HG02870 (cell line): Measurements from ENCODE around the gene IRX2.

ENCODE experiments used
- ATAC-seq: cut with Tn5 transposase; IDR thresholded peaks from one replicate; pipeline ENCODE4 v1.9.1; 2021; ENCODE audit warnings: mild to moderate bottlenecking, moderate library complexity; ENCODE audit not compliant: unreplicated experiment

The IRX2 gene

GRCh38 chr5:2751592-2752021 lies at the start of gene IRX2:
Gene IRX2, minus strand, starts transcription at chr5:2751677. Its CDS starts 264 bp downstream, at chr5:2751413.
- ATAC-seq: no peak

DNA sequence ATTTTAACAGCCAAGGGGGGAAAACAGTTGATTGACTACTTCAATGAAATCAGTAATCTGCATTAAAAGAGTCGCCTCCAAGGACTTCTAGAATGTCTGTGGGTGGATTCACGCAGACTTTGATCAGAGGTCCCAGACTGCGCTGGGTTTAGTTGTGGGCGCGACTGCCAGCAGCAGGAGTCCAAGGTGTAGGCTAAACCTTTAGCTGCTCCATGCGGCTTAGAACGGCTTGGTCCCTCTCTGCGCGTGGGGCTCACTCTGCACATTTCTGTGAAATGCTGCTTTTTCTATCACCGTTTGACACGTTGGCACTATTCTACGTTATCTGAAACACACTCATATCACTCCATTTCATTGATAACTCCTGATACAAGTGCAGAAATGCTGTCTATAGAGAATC lies 48.6 kb upstream of the IRX2 start:
- no peak for ATAC-seq

DNA sequence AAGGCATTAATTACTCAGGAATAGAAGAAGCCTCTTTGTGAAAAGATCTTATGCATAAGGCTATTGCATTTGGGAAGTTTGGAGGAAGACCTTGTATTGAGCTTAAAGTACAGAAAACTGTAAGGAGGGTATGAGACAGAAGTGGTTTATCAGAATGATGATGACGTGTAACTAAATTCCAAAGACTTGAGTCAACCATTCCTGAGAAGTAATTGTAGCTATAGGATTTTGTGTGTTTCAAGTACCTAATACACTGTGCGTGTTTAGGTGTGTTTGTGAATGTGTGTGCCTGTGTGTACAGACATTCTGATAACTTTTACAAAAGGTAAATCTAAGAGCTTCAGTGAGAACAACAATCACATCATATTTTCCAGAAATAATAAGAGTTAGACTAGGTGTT lies 46.5 kb upstream of the IRX2 start:
- no peak for ATAC-seq

GRCh38 chr5:2797160-2797559 lies 45.7 kb upstream of the IRX2 start:
- no peak for ATAC-seq

DNA sequence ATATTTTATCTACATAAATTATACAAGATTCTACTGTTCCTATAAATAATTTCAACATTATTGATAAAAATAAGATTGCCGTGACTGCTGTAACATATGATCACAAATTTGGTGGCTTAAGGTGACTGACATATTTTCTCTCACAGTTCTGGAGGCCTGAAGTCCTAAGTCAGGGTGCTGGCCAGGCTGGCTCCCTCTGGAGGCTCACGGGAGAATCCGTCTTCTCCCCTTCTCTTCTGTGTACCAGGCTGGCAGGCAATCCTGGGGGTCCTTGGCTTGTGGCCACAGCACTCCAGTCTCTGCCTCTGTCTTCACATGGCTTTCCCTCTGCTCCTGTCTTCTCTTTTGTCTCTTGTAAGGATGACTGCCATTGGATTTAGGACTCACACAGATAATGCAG lies 31.7 kb upstream of the IRX2 start:
- no peak for ATAC-seq

- no peak for ATAC-seq
Measured at GRCh38 chr5:2782658-2783057, 31.2 kb upstream of the IRX2 start.

- ATAC-seq: no peak
Measured at GRCh38 chr5:2780421-2781171, 29.1 kb upstream of the IRX2 start.

DNA sequence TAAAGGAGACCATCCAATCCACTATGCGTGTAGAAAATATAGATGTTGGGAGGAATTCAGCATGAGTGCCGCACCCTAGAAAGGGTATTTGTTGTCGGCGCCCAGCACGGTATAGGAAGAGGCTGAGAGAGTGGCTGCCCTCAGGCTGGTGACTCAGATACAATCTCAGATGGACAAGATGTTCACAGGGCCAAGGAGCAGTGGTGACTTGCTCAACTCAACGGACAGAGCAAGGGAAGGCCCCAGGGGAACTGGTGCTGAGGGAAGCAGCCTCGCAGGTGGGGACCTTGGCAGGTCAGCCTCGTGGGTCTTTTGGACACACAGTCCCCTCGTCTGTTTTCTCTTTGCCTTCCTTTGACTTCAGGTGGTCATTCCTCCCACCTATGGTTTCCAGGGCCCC lies 28.0 kb upstream of the IRX2 start:
- ATAC-seq: no peak

DNA sequence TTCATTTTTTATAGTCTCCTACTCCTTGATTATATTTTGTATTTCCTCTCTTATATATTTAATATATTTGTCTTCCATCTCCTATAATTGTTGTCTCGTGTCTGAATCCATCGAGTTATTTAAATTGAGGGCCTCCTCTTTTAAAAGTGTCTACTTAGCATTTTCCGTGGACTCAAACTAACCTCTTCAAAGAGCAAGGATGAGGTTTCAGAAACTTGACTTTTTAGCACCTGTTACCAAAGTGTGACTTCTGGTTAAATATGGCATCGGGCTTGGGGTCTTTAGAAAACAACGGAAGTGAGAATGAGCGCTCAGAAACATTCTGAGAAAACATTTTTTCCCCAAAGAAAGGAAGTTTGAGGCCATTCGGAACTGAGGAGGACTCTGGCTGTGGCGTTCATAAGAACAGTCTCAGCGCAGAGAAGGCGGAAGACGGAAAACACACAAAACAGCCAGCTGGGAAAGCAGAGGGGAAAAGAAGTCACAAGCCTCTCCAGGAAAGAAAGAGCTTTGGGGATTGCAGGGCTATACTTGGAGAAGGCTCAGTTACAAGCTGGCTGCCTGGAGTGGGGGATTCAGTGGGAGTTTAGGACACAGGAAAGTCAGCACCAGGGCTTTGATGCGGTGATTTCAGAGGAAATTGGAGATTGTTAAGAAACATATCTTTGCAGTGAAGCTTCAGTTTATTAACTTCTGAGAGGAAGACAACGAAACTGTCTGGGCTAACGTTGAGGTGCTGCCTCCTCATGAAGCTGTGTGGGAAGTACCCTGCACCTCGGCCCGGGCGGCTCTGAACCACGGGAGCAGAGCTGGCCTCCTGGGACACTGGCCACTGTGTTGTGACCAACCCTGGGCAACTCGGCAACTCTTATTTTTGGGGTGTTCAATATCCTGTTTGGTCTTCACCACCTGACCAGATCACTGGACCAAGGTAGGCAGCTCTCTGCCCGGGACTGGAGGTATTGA lies 25.1 kb upstream of the IRX2 start:
- no peak for ATAC-seq

DNA sequence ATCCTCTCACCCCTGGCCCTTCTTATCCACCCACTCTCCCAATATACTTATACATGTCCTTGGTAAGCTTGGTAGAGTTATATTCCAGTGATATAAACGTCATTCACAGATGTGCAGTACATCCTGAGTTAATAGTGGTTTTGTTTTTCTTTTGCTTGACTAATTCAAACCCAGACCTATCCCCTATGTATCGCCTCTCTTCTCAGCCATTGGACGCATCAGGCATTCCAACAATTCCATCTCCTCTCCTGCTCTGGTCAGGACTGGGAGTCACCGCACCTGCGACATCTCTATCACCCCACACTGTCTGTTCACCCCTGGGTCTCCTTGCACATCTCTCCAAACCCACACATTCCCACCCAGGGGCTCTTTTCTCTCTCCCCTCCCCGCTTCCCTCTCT lies 21.9 kb upstream of the IRX2 start:
- ATAC-seq: no peak

DNA sequence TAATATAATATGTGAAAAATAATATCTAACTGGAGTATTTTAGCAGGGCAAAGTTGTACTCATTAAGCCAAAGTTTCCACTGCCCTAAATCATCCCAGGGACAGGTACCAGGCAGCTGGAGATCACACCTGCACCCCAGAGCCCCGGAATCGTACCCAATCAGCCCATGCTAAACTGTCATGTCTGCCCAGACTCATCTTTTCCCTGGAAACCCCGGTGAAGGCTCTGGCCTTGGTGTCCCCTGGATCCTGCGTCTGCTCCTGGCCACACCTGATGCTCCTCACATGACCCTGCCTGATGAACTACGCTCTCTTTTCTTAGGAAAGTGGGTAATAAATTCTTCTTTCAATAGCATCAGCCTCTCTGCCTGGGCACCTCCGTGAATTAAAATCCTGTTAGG lies 15.6 kb upstream of the IRX2 start:
- ATAC-seq: no peak

DNA sequence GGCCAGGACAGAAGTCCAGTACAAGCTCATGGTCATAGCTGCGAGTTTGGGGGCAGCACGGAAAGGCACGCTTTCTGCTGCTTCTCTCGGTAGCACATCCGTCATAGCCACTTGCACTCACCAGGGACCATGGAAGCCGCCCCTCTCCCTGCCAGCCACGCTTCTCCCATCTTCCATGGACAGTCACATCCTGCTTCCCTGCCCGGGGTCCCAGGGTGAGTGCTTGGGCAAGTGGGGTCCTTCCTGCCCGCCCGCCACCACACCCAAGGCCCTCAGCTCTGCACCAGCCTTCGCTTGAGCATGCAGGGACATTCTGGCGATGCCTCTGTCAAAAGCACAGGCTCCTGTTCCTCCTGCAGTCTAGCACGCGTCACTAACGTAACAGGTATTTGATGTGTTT lies 13.1 kb upstream of the IRX2 start:
- no peak for ATAC-seq

DNA sequence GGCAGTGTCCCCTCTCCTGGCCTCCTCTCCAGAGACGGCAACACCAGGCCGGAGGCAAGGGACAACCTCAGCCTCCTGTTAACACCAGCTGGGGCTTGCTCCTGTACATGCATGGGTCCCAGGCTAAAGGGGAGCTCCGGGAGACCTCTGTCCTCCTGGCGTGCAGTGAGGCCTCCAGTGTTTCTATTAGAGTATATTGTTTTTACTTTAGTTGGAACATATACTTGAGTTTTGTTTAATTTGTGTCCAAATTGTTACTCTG lies 12.0 kb upstream of the IRX2 start:
- no peak for ATAC-seq

GRCh38 chr5:2762744-2763532 lies 11.5 kb upstream of the IRX2 start:
- no peak for ATAC-seq

DNA sequence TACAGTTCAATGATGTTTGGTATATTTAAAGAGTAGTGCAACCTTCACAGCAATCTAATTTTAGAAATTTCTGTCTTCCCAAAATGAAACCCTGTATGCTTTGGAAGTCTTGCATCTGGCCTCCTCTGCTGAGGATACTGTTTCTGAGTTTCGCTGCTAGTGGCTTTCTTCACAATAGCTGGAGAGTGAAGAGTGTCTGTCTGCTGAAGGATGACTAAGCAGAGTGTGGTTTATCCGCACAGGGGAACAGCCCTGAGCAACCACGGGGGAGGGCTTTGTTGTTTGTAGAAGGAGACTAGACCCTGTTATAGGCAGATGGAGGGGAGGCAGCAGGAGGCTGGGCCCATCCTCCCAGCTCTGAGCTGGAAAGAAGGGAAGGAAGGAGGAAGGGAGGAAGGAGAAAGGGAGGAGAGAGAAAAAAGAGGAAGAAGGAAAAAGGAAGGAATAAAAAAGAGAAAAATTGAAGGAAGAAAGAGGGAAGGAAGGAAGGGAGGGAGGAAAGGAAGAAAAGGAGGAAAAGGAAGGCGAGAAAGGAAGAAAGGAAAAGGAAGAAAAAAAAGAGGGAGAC lies 10.5 kb upstream of the IRX2 start:
- ATAC-seq: no peak

- no peak for ATAC-seq
Measured at GRCh38 chr5:2759696-2760461, 8.4 kb upstream of the IRX2 start.

- ATAC-seq: no peak
Measured at GRCh38 chr5:2759091-2759490, 7.6 kb upstream of the IRX2 start.

DNA sequence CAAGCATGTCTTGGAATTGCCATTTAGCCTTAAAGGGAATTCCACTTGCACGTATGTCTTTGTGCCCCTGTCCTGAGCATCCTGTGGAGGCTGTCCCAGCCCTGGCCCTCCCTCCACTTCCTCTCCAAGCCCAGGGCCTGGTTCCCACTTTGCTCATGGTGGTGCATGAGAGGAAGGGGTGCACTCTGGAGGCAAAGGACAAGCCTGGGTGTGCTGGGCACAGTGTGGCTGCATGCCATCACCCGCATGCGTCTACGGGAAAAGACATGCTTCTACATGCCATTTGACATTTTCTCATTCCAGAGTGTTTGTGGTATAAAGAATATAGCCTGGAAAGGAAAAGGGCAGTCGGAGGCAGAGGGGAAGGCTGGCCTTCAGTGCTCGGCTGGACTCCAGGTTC lies 7.2 kb upstream of the IRX2 start:
- no peak for ATAC-seq

DNA sequence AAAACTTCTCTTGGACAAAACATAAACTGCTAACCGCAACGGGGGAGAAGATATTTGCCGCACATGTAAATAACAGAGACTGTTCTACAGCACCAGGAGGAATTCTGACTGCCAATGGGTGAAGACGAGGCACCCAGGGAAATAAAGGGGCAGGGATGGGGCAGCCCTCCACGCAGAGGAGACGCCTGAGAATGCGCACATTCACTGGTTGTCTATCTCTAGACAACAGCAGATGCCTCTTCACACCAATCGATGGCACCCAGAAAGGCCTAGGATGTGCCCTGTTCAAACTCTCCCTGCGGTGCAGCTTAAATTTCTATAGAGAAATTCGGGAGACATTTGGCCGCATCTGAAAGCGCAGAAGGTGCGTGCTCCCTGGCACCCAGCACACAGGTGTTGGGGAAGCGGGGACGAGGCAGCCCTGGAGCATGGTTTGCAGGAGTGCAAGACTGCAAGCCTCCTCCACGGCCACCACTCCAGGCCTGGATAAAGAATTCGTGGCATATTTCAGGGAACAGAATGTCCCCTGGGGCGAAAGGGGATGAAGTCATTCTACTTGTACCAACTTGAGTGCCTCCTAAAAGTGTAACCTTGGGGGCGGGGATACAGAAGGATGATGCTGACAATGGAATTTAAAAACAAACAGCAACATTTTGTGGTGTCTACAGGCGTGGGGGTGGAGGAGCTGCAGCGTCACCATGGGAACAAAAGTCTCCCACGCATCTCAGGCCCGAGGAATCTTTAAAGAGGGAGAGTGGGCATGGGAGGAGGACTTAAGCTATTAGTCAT lies 6.3 kb upstream of the IRX2 start:
- no peak for ATAC-seq
